Muscle of leg (tissue), 11 donors: ENCODE measurements around the gene OPTN. TPM values are rescaled to one million over a fixed set of nuclear protein-coding genes. Genes with fewer than 3 reads are reported as not detected.
A peak's percentile ranks its signal among the peaks of the same experiment; 100 is the strongest.
"Not testable (repeated sequence)": the region's sequence is repeated elsewhere in the genome, so short reads cannot be mapped to it uniquely, and the experiment has no call there.

ENCODE experiments used
- DNase-seq: peaks from one replicate; pipeline ENCODE4 v3.0.0; 2013
- H3K27ac ChIP-seq: one replicate; pipeline ENCODE4 v1.5.1; 2013; ENCODE audit warnings: mild to moderate bottlenecking, low read length, control low read depth
- H3K27me3 ChIP-seq: one replicate; pipeline ENCODE4 v1.6.1; 2013; ENCODE audit warnings: low read length; ENCODE audit not compliant: control insufficient read depth, insufficient read depth
- H3K36me3 ChIP-seq: one replicate; pipeline ENCODE4 v1.6.1; 2013; ENCODE audit warnings: low read length; ENCODE audit not compliant: control insufficient read depth, insufficient read depth
- H3K4me1 ChIP-seq: one replicate; pipeline ENCODE4 v1.6.1; 2013; ENCODE audit warnings: low read length; ENCODE audit not compliant: control insufficient read depth, insufficient read depth
- H3K4me3 ChIP-seq: one replicate; pipeline ENCODE4 v1.5.1; 2013; ENCODE audit warnings: low read length, control low read depth
- H3K9me3 ChIP-seq: replicated peaks from 2 replicates; pipeline ENCODE4 v1.6.1; 2013; ENCODE audit warnings: low read depth, low read length; ENCODE audit not compliant: control insufficient read depth
- WGBS: methylation state at CpG from one replicate; pipeline ENCODE4 v1.1.5; 2013; ENCODE audit warnings: missing lambda C conversion rate; ENCODE audit not compliant: insufficient coverage; 5-methylcytosine and 5-hydroxymethylcytosine counted together
- polyA plus RNA-seq, 8 donors: library from polyadenylated mRNA; unstranded; fragments of 120-200 nt; gene quantifications; one replicate each; pipeline versions ENCODE4 v1.2.1 to v1.2.3, GENCODE V29; 2013; ENCODE audit warnings: inconsistent platforms in 1 of 8, low replicate concordance in 1 of 8; ENCODE audit not compliant: insufficient read length in 8 of 8, insufficient read depth in 1 of 8
- total RNA-seq: library from RNA; stranded (reverse); fragments of 120-200 nt; gene quantifications from one replicate; pipeline ENCODE4 v1.2.4, GENCODE V29; 2013

OPTN gene
- total and polyA plus RNA-seq, 9 donors = 19.7 to 34.6 (median 28.2) TPM

DNA sequence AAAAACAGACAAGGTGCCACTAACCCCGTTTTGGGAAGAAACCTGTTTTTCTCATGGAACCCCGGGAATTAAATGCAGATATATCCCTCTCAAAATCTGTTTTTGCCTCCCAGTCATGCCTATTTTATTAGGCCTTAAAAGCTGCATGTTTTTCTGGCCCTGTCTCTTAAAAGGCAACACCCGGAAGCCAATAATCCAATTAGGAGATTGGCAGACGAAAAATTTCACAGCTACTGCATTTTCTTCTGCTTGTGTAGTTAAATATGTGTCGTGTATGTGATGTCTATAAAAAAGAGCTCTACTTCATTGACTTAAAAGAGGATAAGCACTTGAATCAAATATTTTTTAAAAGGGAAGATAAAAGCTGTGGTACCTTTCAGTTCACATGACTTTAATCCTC lies 31.9 kb upstream of the OPTN start:
- 49% methylated on average over 2 of the region's 5 CpGs for WGBS
- H3K4me1 ChIP-seq = no peaks in the 10 kb centered on the region

DNA sequence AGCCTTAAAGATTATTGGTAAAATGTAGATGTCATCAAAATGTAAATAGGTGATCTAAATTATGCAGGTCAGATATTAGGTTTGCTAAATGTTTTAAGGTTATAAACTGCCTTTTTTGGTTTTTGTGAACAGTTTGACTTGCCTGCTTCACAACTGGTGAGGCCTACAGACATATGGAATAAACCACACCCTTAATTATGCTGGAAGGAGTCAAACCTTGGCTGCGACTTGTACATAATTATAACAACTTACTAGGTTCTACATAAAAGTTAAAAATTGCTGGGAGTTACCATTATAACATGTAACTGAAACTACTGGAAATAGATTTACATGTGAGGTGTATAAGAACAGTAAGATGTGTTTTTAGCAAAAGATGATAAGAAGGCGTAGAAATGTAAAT lies 31.5 kb upstream of the OPTN start:
- H3K9me3 ChIP-seq = no peaks in the 10 kb centered on the region
- 100% methylated on average over 1 of the region's 2 CpGs for WGBS
- no peaks in the 10 kb centered on the region for H3K36me3 ChIP-seq

More for the DNA sequence above, 31.9 kb upstream of the OPTN start:
- no peaks in the 10 kb centered on the region for H3K9me3 ChIP-seq
- DNase-seq = no peak
- no peaks in the 10 kb centered on the region for H3K36me3 ChIP-seq
- H3K4me3 ChIP-seq = no peak overlapping the region
- no peak overlapping the region for H3K27ac ChIP-seq
- H3K27me3 ChIP-seq = no peaks in the 10 kb centered on the region

DNA sequence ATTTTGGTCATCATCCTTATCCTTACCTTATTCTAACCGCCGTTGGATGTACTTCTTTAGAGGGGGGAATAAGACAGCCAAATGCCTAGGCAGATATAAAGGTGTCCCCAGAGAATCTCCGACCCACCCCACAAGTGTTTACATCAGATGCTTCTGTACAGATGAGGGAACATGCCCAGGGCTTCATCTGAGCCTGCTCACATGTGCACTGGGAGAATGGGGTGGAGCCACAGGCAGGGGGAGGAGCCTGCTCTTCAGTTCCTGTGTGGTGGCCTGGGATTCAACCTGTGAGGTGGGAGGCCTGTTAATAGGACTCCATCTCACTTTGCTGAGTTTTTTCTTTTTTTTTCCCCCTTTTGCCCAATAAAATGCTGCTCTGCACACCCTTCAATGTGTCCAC lies 27.6 kb upstream of the OPTN start:
- H3K36me3 ChIP-seq = no peaks in the 10 kb centered on the region
- DNase-seq = no peak
- H3K9me3 ChIP-seq = no peaks in the 10 kb centered on the region
- no CpG with 5 or more reads among the region's 3 CpGs for WGBS
- no peak overlapping the region for H3K27ac ChIP-seq
- no peak overlapping the region for H3K4me3 ChIP-seq
- no peaks in the 10 kb centered on the region for H3K27me3 ChIP-seq
- H3K4me1 ChIP-seq = no peaks in the 10 kb centered on the region

More for the DNA sequence above, 31.5 kb upstream of the OPTN start:
- Histone ChIP-seq H3K27me3 (no peaks in the 10 kb centered on the region), H3K4me3 (no peak overlapping the region), H3K27ac (no peak overlapping the region), H3K4me1 (no peaks in the 10 kb centered on the region)
- no peak for DNase-seq

DNA sequence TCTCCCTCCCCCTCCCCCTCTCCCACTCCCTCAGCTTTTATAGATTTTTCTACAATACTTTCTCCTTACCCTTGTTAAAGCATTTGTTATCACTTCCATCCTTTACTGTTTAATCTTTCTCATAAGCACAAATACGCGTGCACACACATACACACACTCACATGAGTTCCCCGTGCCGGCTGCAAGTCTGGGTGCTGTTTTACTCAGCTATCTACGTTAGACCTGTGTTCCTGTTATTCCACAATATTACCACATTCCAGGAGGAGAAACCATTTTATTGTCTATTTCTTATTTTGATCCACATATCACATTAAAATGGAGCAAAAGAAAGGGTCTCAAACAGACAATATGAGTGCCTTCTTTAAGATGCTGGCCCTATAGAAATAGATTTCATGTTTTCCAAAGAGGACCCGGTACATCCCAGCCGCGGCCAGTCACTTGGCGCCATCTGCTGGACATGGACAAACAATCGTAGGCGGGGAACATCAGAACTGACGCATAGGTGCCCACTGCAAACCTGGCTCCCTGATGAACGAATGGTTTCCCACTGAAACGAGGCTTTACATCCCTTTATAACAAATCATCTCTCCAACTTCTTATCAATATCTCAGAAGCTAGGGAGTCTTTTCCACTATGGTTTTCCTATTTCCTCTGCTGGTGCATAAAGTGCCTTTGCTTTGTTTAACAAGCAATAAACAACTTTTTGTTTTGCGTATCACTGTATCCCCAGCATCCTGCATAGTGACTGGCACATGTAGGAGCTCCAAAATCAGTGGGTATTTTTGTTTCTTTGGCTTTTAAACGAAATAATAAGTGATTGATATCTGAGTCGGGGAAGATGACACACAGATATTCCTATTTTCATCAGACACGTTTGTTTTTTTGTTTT lies 25.2 kb upstream of the OPTN start:
- Histone ChIP-seq H3K27ac (no peak overlapping the region), H3K27me3 (no peaks in the 10 kb centered on the region), H3K36me3 (no peaks in the 10 kb centered on the region), H3K4me3 (no peak overlapping the region), H3K9me3 (peaks cover 10% of the 10 kb centered on the region), H3K4me1 (no peaks in the 10 kb centered on the region)
- WGBS = 6% methylated on average over 11 of the region's 18 CpGs
- DNase-seq = peak; percentile 73

DNA sequence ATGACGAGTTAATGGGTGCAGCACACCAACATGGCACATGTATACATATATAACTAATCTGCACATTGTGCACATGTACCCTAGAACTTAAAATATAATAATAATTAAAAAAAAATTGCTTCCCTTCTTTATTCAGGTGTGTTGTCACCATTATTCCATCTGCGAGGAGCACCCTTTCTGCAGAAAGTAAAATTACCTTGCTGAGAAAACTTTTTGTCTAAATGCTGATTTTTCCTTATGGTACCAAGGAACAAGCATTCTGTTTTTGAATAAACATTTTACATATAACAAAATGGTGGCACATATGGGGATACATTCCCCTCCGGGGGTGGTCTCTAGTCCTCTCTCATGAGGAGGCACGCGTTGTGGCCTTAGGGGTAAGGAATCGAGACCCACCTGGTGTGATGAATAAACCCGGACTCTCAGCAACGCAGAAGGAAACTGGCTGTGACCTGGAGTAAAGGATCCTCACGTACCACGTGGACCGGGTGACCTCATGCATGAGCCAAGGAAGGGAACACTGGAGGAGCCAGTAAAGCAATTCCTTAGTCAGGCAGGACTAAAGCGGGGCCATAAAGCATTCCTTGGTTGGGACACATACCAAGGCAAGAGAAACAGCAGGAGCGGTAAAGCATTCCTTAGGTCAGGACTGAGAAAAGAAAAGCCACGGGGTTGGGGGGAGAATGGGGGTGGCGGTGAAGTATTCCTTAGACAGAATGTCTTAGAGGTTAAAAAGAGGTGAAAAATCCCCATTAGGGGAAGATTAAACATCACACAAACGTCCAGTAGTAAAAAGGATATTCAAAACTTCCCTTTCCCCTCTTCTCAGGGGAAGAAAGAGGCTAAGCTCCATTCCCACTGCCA lies 20.8 kb upstream of the OPTN start:
- H3K9me3 ChIP-seq = peaks cover 13% of the 10 kb centered on the region
- no peaks in the 10 kb centered on the region for H3K36me3 ChIP-seq
- no peak overlapping the region for H3K4me3 ChIP-seq
- H3K27me3 ChIP-seq = no peaks in the 10 kb centered on the region
- H3K27ac ChIP-seq = peak overlapping the region; percentile 7
- 92% methylated on average over 9 of the region's 16 CpGs for WGBS
- H3K4me1 ChIP-seq = no peaks in the 10 kb centered on the region
- DNase-seq = no peak

DNA sequence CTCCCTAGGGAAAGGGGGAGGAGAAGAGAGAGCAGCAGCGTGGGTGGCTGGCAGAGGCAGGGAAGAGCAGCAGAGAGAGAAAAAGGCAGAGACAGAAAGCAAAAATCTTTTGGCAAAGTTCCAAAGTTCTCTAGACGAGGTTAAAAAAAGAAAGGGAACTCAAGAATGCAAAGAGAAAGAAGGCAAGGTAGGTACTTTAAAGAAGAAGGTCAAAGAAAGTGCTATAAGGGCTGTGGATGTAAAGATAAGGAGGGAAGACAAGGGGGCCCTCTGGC lies 20.2 kb upstream of the OPTN start:
- Histone ChIP-seq H3K27ac (no peak overlapping the region), H3K27me3 (no peaks in the 10 kb centered on the region), H3K4me1 (no peaks in the 10 kb centered on the region), H3K4me3 (no peak overlapping the region), H3K36me3 (no peaks in the 10 kb centered on the region), H3K9me3 (peaks cover 15% of the 10 kb centered on the region)
- WGBS = 10% methylated on average over 2 of the region's 2 CpGs
- no peak for DNase-seq

DNA sequence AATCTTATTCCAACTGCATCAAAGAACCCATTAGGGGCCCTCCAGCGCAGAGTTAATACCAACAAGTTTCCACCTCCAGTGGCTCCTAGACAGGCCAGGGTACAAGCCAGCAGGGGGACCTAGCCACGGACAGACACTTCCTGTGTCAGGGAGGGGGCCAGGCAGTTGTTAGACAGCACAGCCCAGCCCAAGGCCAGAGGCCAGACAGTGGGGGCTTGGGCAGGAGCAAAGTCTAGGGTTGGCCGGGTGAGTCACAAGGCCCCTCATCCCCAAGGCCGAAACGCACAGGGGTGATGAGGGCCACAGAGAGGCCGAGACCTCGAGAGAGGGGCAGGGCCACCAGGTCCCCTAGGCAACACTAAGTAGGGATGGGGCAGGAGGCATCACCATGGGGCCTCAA lies 19.3 kb upstream of the OPTN start:
- H3K36me3 ChIP-seq = no peaks in the 10 kb centered on the region
- H3K27me3 ChIP-seq = no peaks in the 10 kb centered on the region
- no peaks in the 10 kb centered on the region for H3K4me1 ChIP-seq
- 80% methylated on average over 4 of the region's 7 CpGs for WGBS
- DNase-seq = no peak
- peaks cover 20% of the 10 kb centered on the region for H3K9me3 ChIP-seq
- H3K4me3 ChIP-seq = no peak overlapping the region
- H3K27ac ChIP-seq = no peak overlapping the region

DNA sequence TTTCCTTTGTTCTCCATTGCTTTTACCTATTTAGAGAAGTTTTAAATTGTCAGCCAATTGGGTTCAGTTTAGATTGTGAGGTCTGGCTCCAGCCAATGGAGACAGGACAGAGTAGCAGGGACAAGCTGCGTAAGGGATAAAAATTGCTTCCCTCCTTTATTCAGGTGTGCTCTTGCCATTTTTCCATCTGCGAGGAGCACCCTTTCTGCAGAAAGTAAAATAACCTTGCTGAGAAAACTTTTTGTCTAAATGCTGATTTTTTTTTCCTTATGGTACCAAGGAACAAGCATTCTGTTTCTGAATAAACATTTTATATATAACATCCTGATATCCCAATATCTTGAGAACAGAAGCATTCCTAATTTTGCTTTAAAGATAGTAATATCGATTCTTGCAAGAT lies 16.3 kb upstream of the OPTN start:
- H3K27ac ChIP-seq, DNase-seq, H3K4me1 ChIP-seq, H3K27me3 ChIP-seq, H3K4me3 ChIP-seq, H3K36me3 ChIP-seq: not testable (repeated sequence)
- WGBS = no CpG with 5 or more reads among the region's 3 CpGs
- peaks cover 20% of the 10 kb centered on the region for H3K9me3 ChIP-seq

DNA sequence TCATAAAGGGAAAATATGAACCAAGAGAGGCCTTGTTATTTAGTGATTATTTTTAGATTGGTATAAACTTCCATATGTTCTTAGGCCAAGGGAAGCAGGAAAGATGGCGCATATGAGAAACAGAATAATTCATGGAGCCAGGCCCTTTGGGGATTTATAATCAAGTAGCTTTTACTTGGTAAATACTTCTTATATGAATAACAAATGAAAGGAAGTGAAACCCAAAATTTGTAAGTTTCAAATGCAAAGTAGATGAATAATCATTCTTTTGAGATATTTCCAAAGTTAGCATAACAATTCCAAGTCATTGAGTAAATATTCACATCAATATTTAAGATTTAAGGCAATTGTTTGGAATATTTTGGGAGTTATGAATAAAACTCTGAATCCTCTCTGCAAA lies 13.9 kb upstream of the OPTN start:
- DNase-seq = no peak
- WGBS = no CpG with 5 or more reads among the region's 1 CpG

DNA sequence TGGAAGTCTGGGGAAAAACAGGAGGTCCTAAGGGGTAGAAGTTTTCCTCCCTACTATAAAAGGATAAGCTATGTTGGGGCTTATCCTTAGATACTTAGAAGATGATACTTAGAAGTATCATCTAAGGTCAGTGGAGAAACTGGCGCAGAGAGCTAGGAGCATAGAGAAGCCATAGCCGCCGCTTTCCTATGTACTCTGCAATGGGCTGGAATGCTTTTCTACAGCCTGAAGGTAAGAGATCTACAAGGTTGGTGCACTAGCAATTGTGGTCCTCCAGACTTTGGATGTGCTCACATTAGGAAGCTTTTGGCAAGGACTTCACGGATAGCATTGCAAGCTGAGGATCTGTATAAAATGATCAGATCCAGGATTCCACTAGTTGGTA lies 12.4 kb upstream of the OPTN start:
- no peak for DNase-seq
- peaks cover 13% of the 10 kb centered on the region for H3K4me1 ChIP-seq
- H3K27ac ChIP-seq = no peak overlapping the region
- H3K9me3 ChIP-seq = peaks cover 8% of the 10 kb centered on the region
- H3K27me3 ChIP-seq = no peaks in the 10 kb centered on the region
- WGBS = 74% methylated on average over 4 of the region's 4 CpGs
- no peaks in the 10 kb centered on the region for H3K36me3 ChIP-seq
- no peak overlapping the region for H3K4me3 ChIP-seq

More for the DNA sequence above, 13.9 kb upstream of the OPTN start:
- Histone ChIP-seq H3K27me3 (no peaks in the 10 kb centered on the region), H3K9me3 (peaks cover 8% of the 10 kb centered on the region), H3K4me1 (peaks cover 6% of the 10 kb centered on the region), H3K36me3 (no peaks in the 10 kb centered on the region), H3K4me3 (no peak overlapping the region), H3K27ac (no peak overlapping the region)
